OCI-LY1 (cell line): ENCODE measurements around the gene OR1K1.

Source experiments
- EZH2 ChIP-seq: fragments of 200-600 bp; sonication (generic), shearing (Covaris generic); IDR thresholded peaks from 2 replicates; pipeline ENCODE4 v1.8.0; 2017; ENCODE audit warnings: borderline replicate concordance, mixed run types, mild to moderate bottlenecking, antibody characterized with exemption, low read length, moderate library complexity, mixed read lengths
- TF ChIP-seq, protein P1 (sequence below): fragments of 200-600 bp; sonication (generic), shearing (Covaris generic); IDR thresholded peaks from 2 replicates; pipeline ENCODE4 v1.5.1; 2017; ENCODE audit warnings: mild to moderate bottlenecking, antibody characterized with exemption, low read length, moderate library complexity, mixed read lengths

DNA sequence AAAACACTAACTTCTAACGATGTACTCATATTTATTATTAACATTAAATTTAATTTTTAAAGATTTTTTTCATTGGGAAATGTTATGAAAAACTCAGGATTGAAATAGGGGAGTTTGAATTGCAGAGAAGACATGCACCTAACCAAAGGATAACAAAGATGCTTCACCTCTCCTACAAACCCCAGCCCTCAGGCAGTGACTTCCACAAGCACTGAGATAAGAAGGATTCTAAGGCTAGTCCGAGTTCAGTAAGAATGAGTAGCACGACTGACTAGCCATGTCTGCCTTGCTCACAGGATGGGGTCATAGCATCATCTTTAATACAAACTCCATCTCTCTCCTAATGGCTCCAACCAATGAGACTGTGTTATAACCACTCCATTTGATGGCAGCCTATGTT lies 18.3 kb upstream of the OR1K1 start:
- TF ChIP-seq, protein P1, sequence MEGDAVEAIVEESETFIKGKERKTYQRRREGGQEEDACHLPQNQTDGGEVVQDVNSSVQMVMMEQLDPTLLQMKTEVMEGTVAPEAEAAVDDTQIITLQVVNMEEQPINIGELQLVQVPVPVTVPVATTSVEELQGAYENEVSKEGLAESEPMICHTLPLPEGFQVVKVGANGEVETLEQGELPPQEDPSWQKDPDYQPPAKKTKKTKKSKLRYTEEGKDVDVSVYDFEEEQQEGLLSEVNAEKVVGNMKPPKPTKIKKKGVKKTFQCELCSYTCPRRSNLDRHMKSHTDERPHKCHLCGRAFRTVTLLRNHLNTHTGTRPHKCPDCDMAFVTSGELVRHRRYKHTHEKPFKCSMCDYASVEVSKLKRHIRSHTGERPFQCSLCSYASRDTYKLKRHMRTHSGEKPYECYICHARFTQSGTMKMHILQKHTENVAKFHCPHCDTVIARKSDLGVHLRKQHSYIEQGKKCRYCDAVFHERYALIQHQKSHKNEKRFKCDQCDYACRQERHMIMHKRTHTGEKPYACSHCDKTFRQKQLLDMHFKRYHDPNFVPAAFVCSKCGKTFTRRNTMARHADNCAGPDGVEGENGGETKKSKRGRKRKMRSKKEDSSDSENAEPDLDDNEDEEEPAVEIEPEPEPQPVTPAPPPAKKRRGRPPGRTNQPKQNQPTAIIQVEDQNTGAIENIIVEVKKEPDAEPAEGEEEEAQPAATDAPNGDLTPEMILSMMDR: no peak
- TF ChIP-seq EZH2: no peak
